PFSK-1 (cell line): ENCODE results near the gene APP.

Experiments used
- FOXP2 ChIP-seq: optimal IDR thresholded peaks from 2 replicates; pipeline ENCODE3; 2011; ENCODE audit warnings: borderline replicate concordance, control low read depth, inconsistent platforms; ENCODE audit not compliant: insufficient read depth; ENCODE audit errors: extremely low read length, extremely low read depth
- POLR2AphosphoS5 ChIP-seq: IDR thresholded peaks from 2 replicates; pipeline ENCODE4 v1.6.1; 2012; ENCODE audit warnings: low read depth, mild to moderate bottlenecking, control low read depth, low read length, moderate library complexity
- SIN3A ChIP-seq: IDR thresholded peaks from 2 replicates; pipeline ENCODE4 v1.6.1; 2012; ENCODE audit warnings: mild to moderate bottlenecking, low read length, moderate library complexity, borderline replicate concordance; ENCODE audit not compliant: insufficient read depth

DNA sequence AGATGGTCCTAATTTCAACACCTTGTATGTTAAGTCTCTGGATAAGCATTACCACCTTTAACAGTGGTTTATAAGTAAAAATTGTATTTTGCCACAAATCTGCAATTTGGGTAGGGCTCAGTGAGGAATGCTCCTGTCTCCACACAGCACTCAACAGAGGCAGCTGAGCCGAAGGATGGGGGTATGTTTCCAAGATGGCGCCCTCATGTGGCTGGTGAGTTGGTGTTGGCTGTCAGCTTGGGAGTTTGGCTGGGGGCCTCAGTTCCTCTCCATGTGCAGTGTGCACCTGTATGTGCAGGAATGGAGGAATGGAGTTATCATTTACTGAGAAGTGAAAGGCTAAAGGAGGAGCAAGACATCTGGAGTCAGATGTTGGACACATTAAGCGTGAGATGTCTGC, 299.0 kb downstream of the APP start:
- TF ChIP-seq POLR2AphosphoS5 (no peak), FOXP2 (no peak), SIN3A (no peak)
